ENCODE results near the gene ACTG2.

The ACTG2 gene

GRCh38 chr2:73910873-73911547 is 18.2 kb downstream of the ACTG2 start:
- H3K4me2 ChIP-seq, result no peak overlapping the region
- no peak for TF ChIP-seq Cebpa-rat (IDR thresholded peaks at IDR 0.05)
- no peaks in the 10 kb centered on the region for H3K9me3 ChIP-seq
- no peaks in the 10 kb centered on the region for H4K20me1 ChIP-seq
- no peaks in the 10 kb centered on the region; the same call in 1 of the 2 replicates for H3K4me1 ChIP-seq
- H3K27ac ChIP-seq, result no peak overlapping the region
- no peaks in the 10 kb centered on the region for H3K27me3 ChIP-seq
- no peak overlapping the region for H3K9ac ChIP-seq
- H3K36me3 ChIP-seq, result no peaks in the 10 kb centered on the region
- H3K4me3 ChIP-seq, result no peak overlapping the region

- H3K4me1 ChIP-seq, result no peaks in the 10 kb centered on the region; the same call in 1 of the 2 replicates
- no peak overlapping the region for H3K9ac ChIP-seq
- no peaks in the 10 kb centered on the region for H3K9me3 ChIP-seq
- H4K20me1 ChIP-seq, result no peaks in the 10 kb centered on the region
- H3K27ac ChIP-seq, result no peak overlapping the region
- H3K4me3 ChIP-seq, result no peak overlapping the region
- H3K4me2 ChIP-seq, result no peak overlapping the region
- no peak for TF ChIP-seq Cebpa-rat (IDR thresholded peaks at IDR 0.05)
- H3K36me3 ChIP-seq, result no peaks in the 10 kb centered on the region
- H3K27me3 ChIP-seq, result no peaks in the 10 kb centered on the region
Measured at GRCh38 chr2:73911548-73912208, 18.9 kb downstream of the ACTG2 start.

DNA sequence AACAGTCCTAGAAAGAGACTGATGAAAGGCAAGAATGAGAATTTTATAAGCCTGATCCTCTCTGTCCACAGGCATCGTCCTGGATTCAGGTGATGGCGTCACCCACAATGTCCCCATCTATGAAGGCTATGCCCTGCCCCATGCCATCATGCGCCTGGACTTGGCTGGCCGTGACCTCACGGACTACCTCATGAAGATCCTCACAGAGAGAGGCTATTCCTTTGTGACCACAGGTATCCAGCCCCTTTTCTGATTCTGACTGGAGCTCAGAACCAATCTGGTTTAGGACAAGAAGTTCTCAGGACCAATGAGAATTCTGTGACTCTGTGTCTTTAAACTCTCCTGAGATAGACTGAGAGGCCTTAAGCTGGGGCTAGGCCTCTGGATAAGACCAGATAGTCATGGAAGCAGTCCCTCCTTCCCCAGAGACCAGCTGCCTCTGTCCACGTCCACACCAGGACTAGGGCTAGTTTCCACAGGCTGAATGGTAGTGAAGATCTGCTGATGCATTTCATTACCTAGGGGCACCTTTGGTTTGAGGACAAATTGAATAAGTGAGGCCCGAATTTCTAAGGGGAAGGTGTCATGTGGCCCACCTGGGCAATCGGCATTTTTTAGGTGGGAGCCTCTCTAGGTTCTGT is 20.7 kb downstream of the ACTG2 start:
- H3K27me3 ChIP-seq, result no peaks in the 10 kb centered on the region
- no peaks in the 10 kb centered on the region for H3K36me3 ChIP-seq
- TF ChIP-seq Cebpa-rat (IDR thresholded peaks at IDR 0.05), result no peak
- H3K9ac ChIP-seq, result no peak overlapping the region
- no peak overlapping the region for H3K4me3 ChIP-seq
- H3K4me1 ChIP-seq, result peaks cover 10% of the 10 kb centered on the region; the same call in 1 of the 2 replicates
- no peak overlapping the region for H3K4me2 ChIP-seq
- H3K27ac ChIP-seq, result no peak overlapping the region
- H3K9me3 ChIP-seq, result no peaks in the 10 kb centered on the region
- no peaks in the 10 kb centered on the region for H4K20me1 ChIP-seq

DNA sequence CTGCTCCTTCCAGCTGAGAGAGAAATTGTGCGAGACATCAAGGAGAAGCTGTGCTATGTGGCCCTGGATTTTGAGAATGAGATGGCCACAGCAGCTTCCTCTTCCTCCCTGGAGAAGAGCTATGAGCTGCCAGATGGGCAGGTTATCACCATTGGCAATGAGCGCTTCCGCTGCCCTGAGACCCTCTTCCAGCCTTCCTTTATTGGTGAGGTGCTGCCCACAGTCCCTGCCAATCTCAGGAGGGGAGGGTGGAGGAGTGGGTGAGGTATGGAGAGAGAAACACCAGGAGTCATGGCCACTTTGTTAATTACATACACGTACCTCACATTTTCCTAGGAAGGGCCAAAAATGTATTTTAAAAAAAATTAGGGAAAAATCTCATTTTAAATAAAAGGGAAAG is 21.9 kb downstream of the ACTG2 start:
- Histone ChIP-seq H3K27ac (no peak overlapping the region), H3K36me3 (no peaks in the 10 kb centered on the region), H3K4me1 (peaks cover 10% of the 10 kb centered on the region; the same call in 1 of the 2 replicates), H3K9ac (no peak overlapping the region), H3K4me2 (no peak overlapping the region), H3K4me3 (no peak overlapping the region), H4K20me1 (no peaks in the 10 kb centered on the region), H3K27me3 (no peaks in the 10 kb centered on the region), H3K9me3 (no peaks in the 10 kb centered on the region)
- no peak for TF ChIP-seq Cebpa-rat (IDR thresholded peaks at IDR 0.05)

DNA sequence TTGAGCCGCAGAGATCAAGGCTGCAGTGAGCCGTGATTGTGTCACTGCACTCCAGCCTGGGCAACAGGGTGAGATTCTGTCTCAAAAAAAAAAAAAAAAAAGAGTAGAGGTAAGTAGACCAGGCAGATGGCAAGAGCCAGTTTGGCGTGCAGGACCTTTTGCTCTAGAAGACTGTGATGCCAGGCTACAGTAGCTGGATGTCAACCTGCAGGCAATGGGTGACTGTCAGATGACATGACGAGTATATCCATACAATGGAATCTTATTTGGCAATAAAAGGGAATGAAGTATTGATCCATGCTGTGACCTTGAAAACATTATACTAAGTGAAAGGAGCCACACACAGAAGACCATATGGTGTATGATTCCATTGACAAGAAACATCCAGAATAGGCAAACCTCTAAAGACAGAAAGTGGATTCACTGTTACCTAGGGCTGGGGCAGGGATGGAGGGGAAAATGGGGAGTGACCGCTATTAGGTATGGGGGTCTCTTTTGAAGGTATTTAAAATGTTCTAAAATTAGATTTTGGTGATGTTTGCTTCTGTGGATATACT is 22.7 kb downstream of the ACTG2 start:
- no peaks in the 10 kb centered on the region for H3K27me3 ChIP-seq
- peaks cover 10% of the 10 kb centered on the region; the same call in 1 of the 2 replicates for H3K4me1 ChIP-seq
- TF ChIP-seq Cebpa-rat (IDR thresholded peaks at IDR 0.05), result no peak
- H3K9me3 ChIP-seq, result no peaks in the 10 kb centered on the region
- H3K36me3 ChIP-seq, result no peaks in the 10 kb centered on the region
- H3K27ac ChIP-seq, result no peak overlapping the region
- no peaks in the 10 kb centered on the region for H4K20me1 ChIP-seq
- H3K9ac ChIP-seq, result no peak overlapping the region
- H3K4me3 ChIP-seq, result no peak overlapping the region
- H3K4me2 ChIP-seq, result no peak overlapping the region

DNA sequence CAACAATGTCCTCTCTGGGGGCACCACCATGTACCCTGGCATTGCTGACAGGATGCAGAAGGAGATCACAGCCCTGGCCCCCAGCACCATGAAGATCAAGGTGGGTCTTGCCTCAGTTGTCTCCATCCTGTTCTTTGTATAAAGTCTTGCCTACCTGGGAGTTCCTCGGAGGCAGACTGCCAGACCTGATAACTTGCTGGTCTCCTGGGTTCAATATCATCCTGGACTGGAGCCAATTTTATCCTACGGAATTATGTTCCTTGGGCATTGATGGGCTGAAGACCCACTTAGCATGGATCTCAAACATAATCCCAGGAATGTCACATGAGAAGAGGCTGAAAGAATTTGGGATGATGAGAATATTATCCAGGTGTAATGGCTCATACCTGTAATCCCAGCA is 23.9 kb downstream of the ACTG2 start:
- Histone ChIP-seq H3K9me3 (no peaks in the 10 kb centered on the region), H4K20me1 (no peaks in the 10 kb centered on the region), H3K36me3 (no peaks in the 10 kb centered on the region), H3K27ac (no peak overlapping the region), H3K4me3 (no peak overlapping the region), H3K4me1 (peaks cover 17% of the 10 kb centered on the region; the same call in 1 of the 2 replicates), H3K9ac (no peak overlapping the region), H3K27me3 (no peaks in the 10 kb centered on the region), H3K4me2 (no peak overlapping the region)
- no peak for TF ChIP-seq Cebpa-rat (IDR thresholded peaks at IDR 0.05)

GRCh38 chr2:73917296-73917695 is 24.5 kb downstream of the ACTG2 start:
- no peaks in the 10 kb centered on the region for H4K20me1 ChIP-seq
- no peaks in the 10 kb centered on the region for H3K36me3 ChIP-seq
- no peak overlapping the region for H3K9ac ChIP-seq
- no peak overlapping the region for H3K27ac ChIP-seq
- peak overlapping the region; percentile 21; the same call in 1 of the 2 replicates for H3K4me2 ChIP-seq
- no peaks in the 10 kb centered on the region for H3K27me3 ChIP-seq
- no peak for TF ChIP-seq Cebpa-rat (IDR thresholded peaks at IDR 0.05)
- peaks cover 17% of the 10 kb centered on the region; the same call in 1 of the 2 replicates for H3K4me1 ChIP-seq
- H3K9me3 ChIP-seq, result no peaks in the 10 kb centered on the region
- no peak overlapping the region for H3K4me3 ChIP-seq

- Histone ChIP-seq H3K4me1 (peaks cover 17% of the 10 kb centered on the region; the same call in 1 of the 2 replicates), H3K4me3 (no peak overlapping the region), H3K9me3 (no peaks in the 10 kb centered on the region), H3K27me3 (no peaks in the 10 kb centered on the region), H4K20me1 (no peaks in the 10 kb centered on the region), H3K9ac (no peak overlapping the region), H3K4me2 (peak overlapping the region; percentile 21; the same call in 1 of the 2 replicates), H3K27ac (no peak overlapping the region), H3K36me3 (no peaks in the 10 kb centered on the region)
- TF ChIP-seq Cebpa-rat (IDR thresholded peaks at IDR 0.05), result no peak
Measured at GRCh38 chr2:73917696-73918207, 24.9 kb downstream of the ACTG2 start.

GRCh38 chr2:73918856-73919255 is 26.0 kb downstream of the ACTG2 start:
- Histone ChIP-seq H3K4me2 (no peak overlapping the region), H3K36me3 (no peaks in the 10 kb centered on the region), H3K27me3 (no peaks in the 10 kb centered on the region), H3K9ac (no peak overlapping the region), H3K4me3 (no peak overlapping the region), H3K4me1 (peaks cover 17% of the 10 kb centered on the region; the same call in 1 of the 2 replicates), H4K20me1 (no peaks in the 10 kb centered on the region), H3K27ac (no peak overlapping the region), H3K9me3 (no peaks in the 10 kb centered on the region)
- no peak for TF ChIP-seq Cebpa-rat (IDR thresholded peaks at IDR 0.05)
